Erythroblast (primary cell): Measurements from ENCODE around the gene THBS3.

Experiments used
- GATA1 ChIP-seq: IDR thresholded peaks from 2 replicates; pipeline ENCODE4 v1.6.1; 2011; ENCODE audit warnings: low read depth, mild to moderate bottlenecking, control low read depth, low read length, moderate library complexity
- POLR2A ChIP-seq: IDR thresholded peaks from 2 replicates; pipeline ENCODE4 v1.6.1; 2011; ENCODE audit warnings: mild to moderate bottlenecking, low read length

GRCh38 chr1:155247667-155248553, 40.2 kb upstream of the THBS3 start:
- TF ChIP-seq POLR2A (peak; percentile 47), GATA1 (no peak)
